Measurements from ENCODE around the gene ZDHHC11B.
"Not testable (repeated sequence)": the region's sequence is repeated elsewhere in the genome, so short reads cannot be mapped to it uniquely, and the experiment has no call there.

ZDHHC11B gene

GRCh38 chr5:734145-734544, 50.4 kb downstream of the ZDHHC11B start:
- not testable (repeated sequence) for H3K27ac ChIP-seq, H3K4me3 ChIP-seq

GRCh38 chr5:732754-733454, 51.6 kb downstream of the ZDHHC11B start:
- not testable (repeated sequence) for H3K4me3 ChIP-seq

GRCh38 chr5:729225-729624, 55.3 kb downstream of the ZDHHC11B start:
- H3K27ac ChIP-seq, H3K4me3 ChIP-seq: not testable (repeated sequence)

More at GRCh38 chr5:732754-733454, 51.6 kb downstream of the ZDHHC11B start:
- H3K27ac ChIP-seq, result not testable (repeated sequence)

GRCh38 chr5:727087-727486, 57.4 kb downstream of the ZDHHC11B start:
- not testable (repeated sequence) for H3K27ac ChIP-seq, H3K4me3 ChIP-seq

GRCh38 chr5:723865-724264, 60.7 kb downstream of the ZDHHC11B start:
- H3K4me3 ChIP-seq, result not testable (repeated sequence)

GRCh38 chr5:723309-723708, 61.2 kb downstream of the ZDHHC11B start:
- H3K27ac ChIP-seq, H3K4me3 ChIP-seq: not testable (repeated sequence)

More at GRCh38 chr5:723865-724264, 60.7 kb downstream of the ZDHHC11B start:
- not testable (repeated sequence) for H3K27ac ChIP-seq

GRCh38 chr5:719379-719778, 65.2 kb downstream of the ZDHHC11B start:
- not testable (repeated sequence) for H3K27ac ChIP-seq, H3K4me3 ChIP-seq

- no peak overlapping the region for H3K27ac ChIP-seq
- H3K4me3 ChIP-seq, result no peak overlapping the region
Observed at GRCh38 chr5:717143-717542, 67.4 kb downstream of the ZDHHC11B start.

GRCh38 chr5:716740-717139, 67.8 kb downstream of the ZDHHC11B start:
- H3K4me3 ChIP-seq, H3K27ac ChIP-seq: not testable (repeated sequence)

- not testable (repeated sequence) for H3K4me3 ChIP-seq, H3K27ac ChIP-seq
Observed at GRCh38 chr5:715636-716035, 68.9 kb downstream of the ZDHHC11B start.

- H3K4me3 ChIP-seq, H3K27ac ChIP-seq: not testable (repeated sequence)
Observed at GRCh38 chr5:714215-715118, 70.1 kb downstream of the ZDHHC11B start.

- H3K27ac ChIP-seq, H3K4me3 ChIP-seq: not testable (repeated sequence)
Observed at GRCh38 chr5:713686-714085, 70.8 kb downstream of the ZDHHC11B start.

GRCh38 chr5:708848-709517, 75.5 kb downstream of the ZDHHC11B start:
- not testable (repeated sequence) for H3K27ac ChIP-seq, H3K4me3 ChIP-seq

GRCh38 chr5:708374-708773, 76.2 kb downstream of the ZDHHC11B start:
- H3K4me3 ChIP-seq, H3K27ac ChIP-seq: not testable (repeated sequence)

- H3K27ac ChIP-seq, H3K4me3 ChIP-seq: not testable (repeated sequence)
Observed at GRCh38 chr5:706127-706526, 78.4 kb downstream of the ZDHHC11B start.

- H3K4me3 ChIP-seq, H3K27ac ChIP-seq: not testable (repeated sequence)
Observed at GRCh38 chr5:696753-697702, 87.5 kb downstream of the ZDHHC11B start.

- not testable (repeated sequence) for H3K4me3 ChIP-seq
Observed at GRCh38 chr5:696191-696590, 88.3 kb downstream of the ZDHHC11B start.

GRCh38 chr5:695475-695874, 89.1 kb downstream of the ZDHHC11B start:
- H3K4me3 ChIP-seq, H3K27ac ChIP-seq: not testable (repeated sequence)

More at GRCh38 chr5:696191-696590, 88.3 kb downstream of the ZDHHC11B start:
- H3K27ac ChIP-seq, result not testable (repeated sequence)

- H3K27ac ChIP-seq, result not testable (repeated sequence)
- peak overlapping the region in 2 of 7 experiments; percentile 54 to 60 for H3K4me3 ChIP-seq
Observed at GRCh38 chr5:694042-694431, 90.5 kb downstream of the ZDHHC11B start.

All from skin epidermis (tissue), 12 donors.